OCI-LY3 (cell line): ENCODE results near the gene TMEM108.

ENCODE experiments used
- H2AFZ ChIP-seq: fragments of 200-600, 300-600 bp; shearing (Covaris generic); 2 replicates; pipeline ENCODE4 v1.6.0; 2014; ENCODE audit warnings: antibody characterized with exemption, low read depth, low read length
- H3K27ac ChIP-seq: fragments of 200-600, 300-600 bp; sonication (generic); 2 replicates; pipeline ENCODE4 v1.5.1; 2014; ENCODE audit warnings: mild to moderate bottlenecking, low read length, moderate library complexity, mixed read lengths
- H3K27me3 ChIP-seq: fragments of 200-600, 300-600 bp; sonication (generic); 2 replicates; pipeline ENCODE4 v1.6.1; 2014; ENCODE audit warnings: low read depth, low read length, mixed read lengths
- H3K36me3 ChIP-seq: fragments of 200-600, 300-600 bp; sonication (generic); replicated peaks from 2 replicates; pipeline ENCODE3; 2014; ENCODE audit warnings: low read depth, low read length, mixed read lengths
- H3K4me1 ChIP-seq: fragments of 300-600, 200-600 bp; sonication (generic); 2 replicates; pipeline ENCODE4 v1.6.1; 2014; ENCODE audit warnings: low read length, mixed read lengths
- H3K4me2 ChIP-seq: fragments of 200-600, 300-600 bp; sonication (generic); 2 replicates; pipeline ENCODE4 v1.6.1; 2014; ENCODE audit warnings: low read length, mixed read lengths
- H3K4me3 ChIP-seq: fragments of 300-600, 200-600 bp; sonication (generic); 2 replicates; pipeline ENCODE4 v1.5.1; 2014; ENCODE audit warnings: antibody characterized with exemption, mild to moderate bottlenecking, low read length, moderate library complexity
- H3K79me2 ChIP-seq: fragments of 300-600, 200-600 bp; shearing (Covaris generic); 2 replicates; pipeline ENCODE4 v1.6.1; 2014; ENCODE audit warnings: mild to moderate bottlenecking, low read length, mixed read lengths
- H3K9ac ChIP-seq: fragments of 300-600, 200-600 bp; shearing (Covaris generic); 2 replicates; pipeline ENCODE4 v1.6.0; 2014; ENCODE audit warnings: mild to moderate bottlenecking, low read length, moderate library complexity
- H3K9me3 ChIP-seq: fragments of 200-600, 300-600 bp; shearing (Covaris generic); 2 replicates; pipeline ENCODE4 v1.6.1; 2014; ENCODE audit warnings: low read length, mixed read lengths; ENCODE audit not compliant: insufficient read depth
- H4K20me1 ChIP-seq: fragments of 200-600, 300-600 bp; sonication (generic); 2 replicates; pipeline ENCODE4 v1.6.1; 2016; ENCODE audit warnings: low read length, mixed read lengths; ENCODE audit not compliant: insufficient read depth
- CTCF ChIP-seq: fragments of 200-600, 300-600 bp; sonication (generic); IDR thresholded peaks from 2 replicates; pipeline ENCODE4 v1.5.1; 2014; ENCODE audit warnings: antibody characterized with exemption, low read length, low read depth
- EZH2phosphoT487 ChIP-seq: fragments of 200-600 bp; shearing (Covaris generic); IDR thresholded peaks from 2 replicates; pipeline ENCODE4 v1.6.1; 2018; ENCODE audit warnings: antibody characterized with exemption, mixed run types, low read depth

Gene TMEM108

DNA sequence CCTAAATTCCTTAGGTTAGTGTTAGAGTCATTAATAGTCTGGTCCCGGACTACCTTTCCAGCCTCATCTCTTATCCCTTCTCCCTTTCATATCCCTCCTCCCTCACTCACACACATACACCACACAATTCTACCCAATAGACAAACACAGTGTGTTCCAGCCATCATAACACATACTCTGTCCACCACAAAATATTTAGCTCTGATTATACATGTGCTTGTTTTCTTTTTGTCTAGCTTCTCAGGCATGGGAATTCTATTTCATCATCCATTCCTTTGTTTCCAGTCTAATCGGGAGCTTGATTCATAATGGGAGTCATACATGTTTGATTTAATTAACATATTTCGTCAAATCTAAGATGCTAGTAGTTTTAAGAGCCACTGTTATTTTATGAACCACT lies 199.8 kb downstream of the TMEM108 start:
- no peak overlapping the region for H3K27ac ChIP-seq
- no peak overlapping the region for H3K9ac ChIP-seq

GRCh38 chr3:133246119-133246518 lies 207.9 kb downstream of the TMEM108 start:
- Histone ChIP-seq H2AFZ (no peak overlapping the region), H3K4me2 (no peak overlapping the region), H3K27me3 (peaks cover 3% of the 10 kb centered on the region; the same call in 1 of the 2 replicates), H3K27ac (no peak overlapping the region), H3K4me1 (no peaks in the 10 kb centered on the region), H3K9ac (no peak overlapping the region), H3K4me3 (no peak overlapping the region), H4K20me1 (no peaks in the 10 kb centered on the region), H3K9me3 (no peaks in the 10 kb centered on the region), H3K36me3 (no peaks in the 10 kb centered on the region), H3K79me2 (no peaks in the 10 kb centered on the region)
- TF ChIP-seq CTCF = no peak
- TF ChIP-seq EZH2phosphoT487 = no peak

More for the DNA sequence above, 199.8 kb downstream of the TMEM108 start:
- Histone ChIP-seq H3K27me3 (peaks cover 21% of the 10 kb centered on the region; the same call in 1 of the 2 replicates), H4K20me1 (no peaks in the 10 kb centered on the region), H3K36me3 (no peaks in the 10 kb centered on the region), H3K79me2 (no peaks in the 10 kb centered on the region), H3K4me1 (no peaks in the 10 kb centered on the region), H2AFZ (no peak overlapping the region), H3K4me3 (no peak overlapping the region), H3K4me2 (no peak overlapping the region), H3K9me3 (no peaks in the 10 kb centered on the region)
- TF ChIP-seq CTCF (no peak), EZH2phosphoT487 (no peak)

- Histone ChIP-seq H3K36me3 (no peaks in the 10 kb centered on the region), H3K4me1 (no peaks in the 10 kb centered on the region), H3K4me2 (no peak overlapping the region), H2AFZ (no peak overlapping the region), H3K27ac (no peak overlapping the region), H3K27me3 (peaks cover 3% of the 10 kb centered on the region; the same call in 1 of the 2 replicates), H3K9me3 (no peaks in the 10 kb centered on the region), H3K4me3 (no peak overlapping the region), H3K9ac (no peak overlapping the region), H4K20me1 (no peaks in the 10 kb centered on the region), H3K79me2 (no peaks in the 10 kb centered on the region)
- TF ChIP-seq CTCF (no peak), EZH2phosphoT487 (no peak)
These were observed 208.6 kb downstream of the TMEM108 start for GRCh38 chr3:133246773-133247172.

DNA sequence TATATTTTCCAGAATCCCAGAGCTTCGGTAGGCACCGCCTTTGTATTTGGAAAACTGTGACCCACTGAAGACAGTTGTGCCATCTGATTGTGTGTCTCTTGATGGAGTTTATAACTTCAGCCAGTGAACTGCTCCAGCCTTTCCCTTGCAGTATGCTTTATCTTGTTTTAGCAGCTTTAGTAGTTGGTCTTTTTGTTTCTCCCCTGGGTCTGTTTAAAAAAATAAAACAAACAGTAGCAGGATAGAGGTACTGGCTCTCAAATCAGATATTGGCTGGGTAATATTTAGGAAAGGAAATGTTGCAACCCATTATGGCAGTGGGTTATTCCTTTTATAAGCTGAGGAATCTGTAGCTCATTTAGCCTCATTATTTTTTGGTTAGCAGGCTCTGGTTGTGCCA lies 210.2 kb downstream of the TMEM108 start:
- no peak overlapping the region for H2AFZ ChIP-seq
- TF ChIP-seq EZH2phosphoT487 (no peak), CTCF (no peak)
- H3K27ac ChIP-seq = no peak overlapping the region
- no peaks in the 10 kb centered on the region for H3K36me3 ChIP-seq
- H3K4me3 ChIP-seq = no peak overlapping the region
- H3K4me1 ChIP-seq = no peaks in the 10 kb centered on the region
- no peak overlapping the region for H3K4me2 ChIP-seq
- no peaks in the 10 kb centered on the region for H4K20me1 ChIP-seq
- H3K9me3 ChIP-seq = no peaks in the 10 kb centered on the region
- H3K9ac ChIP-seq = no peak overlapping the region
- peaks cover 9% of the 10 kb centered on the region; the same call in 1 of the 2 replicates for H3K27me3 ChIP-seq
- no peaks in the 10 kb centered on the region for H3K79me2 ChIP-seq
